GM23338 (cell line): ENCODE measurements around the gene TAF1A. TPM values are rescaled to one million over a fixed set of nuclear protein-coding genes. Genes with fewer than 3 reads are reported as not detected.

Experiments
- ATAC-seq: fragments of 200-7000 bp; cut with Tn5 transposase; 3 replicates; pipeline ENCODE4 v1.9.1; 2020
- DNase-seq: peaks from one replicate; pipeline ENCODE4 v3.0.0-alpha.2; 2015; ENCODE audit warnings: low spot score
- H2AFZ ChIP-seq: fragments of 200-600 bp; sonication (generic); 2 replicates; pipeline ENCODE4 v1.8.0; 2016; ENCODE audit warnings: antibody characterized with exemption, mild to moderate bottlenecking, moderate library complexity
- H3F3A ChIP-seq: fragments of 200-600 bp; sonication (generic); replicated peaks from 2 replicates; pipeline ENCODE4 v1.8.0; 2017; ENCODE audit warnings: antibody characterized with exemption, mixed run types, low read depth
- H3K27ac ChIP-seq: fragments of 200-600 bp; sonication (generic); 2 replicates; pipeline ENCODE4 v1.6.1; 2016; ENCODE audit warnings: low read depth
- H3K27me3 ChIP-seq: fragments of 200-600 bp; sonication (generic); 2 replicates; pipeline ENCODE4 v1.8.0; 2016; ENCODE audit warnings: mild to moderate bottlenecking, mixed run types, moderate library complexity; ENCODE audit not compliant: insufficient read depth
- H3K36me3 ChIP-seq: fragments of 200-600 bp; sonication (generic); 2 replicates; pipeline ENCODE4 v1.8.0; 2016; ENCODE audit warnings: mild to moderate bottlenecking; ENCODE audit not compliant: insufficient read depth
- H3K4me1 ChIP-seq: fragments of 200-600 bp; sonication (generic); 2 replicates; pipeline ENCODE4 v1.8.0; 2016; ENCODE audit warnings: mild to moderate bottlenecking, moderate library complexity; ENCODE audit not compliant: insufficient read depth
- H3K4me2 ChIP-seq: fragments of 200-600 bp; sonication (generic); 2 replicates; pipeline ENCODE4 v1.7.1; 2017; ENCODE audit warnings: mixed run types
- H3K4me3 ChIP-seq: fragments of 200-600 bp; sonication (generic); 2 replicates; pipeline ENCODE4 v1.6.1; 2016; ENCODE audit warnings: mixed run types
- H3K79me2 ChIP-seq: fragments of 200-600 bp; sonication (generic); replicated peaks from 2 replicates; pipeline ENCODE4 v1.8.0; 2017; ENCODE audit warnings: mild to moderate bottlenecking; ENCODE audit not compliant: insufficient read depth
- H3K9me2 ChIP-seq: fragments of 200-600 bp; sonication (generic); 2 replicates; pipeline ENCODE4 v1.8.0; 2017; ENCODE audit not compliant: insufficient read depth
- H4K20me1 ChIP-seq: fragments of 200-600 bp; sonication (generic); replicated peaks from 2 replicates; pipeline ENCODE4 v1.8.0; 2017; ENCODE audit warnings: mild to moderate bottlenecking; ENCODE audit not compliant: insufficient read depth
- H3K27ac Mint-ChIP-seq: 2 replicates; pipeline ENCODE4 v1.8.0; 2020; ENCODE audit warnings: inconsistent platforms, mild to moderate bottlenecking, moderate library complexity, mixed read lengths
- H3K27me3 Mint-ChIP-seq: 3 replicates; pipeline ENCODE4 v1.8.0; 2022; ENCODE audit warnings: low read depth, mild to moderate bottlenecking, moderate library complexity, mixed read lengths, inconsistent platforms; ENCODE audit not compliant: insufficient read depth, poor library complexity
- H3K36me3 Mint-ChIP-seq: 3 replicates; pipeline ENCODE4 v1.8.0; 2021; ENCODE audit warnings: low read depth, mild to moderate bottlenecking, inconsistent platforms, moderate library complexity, mixed read lengths
- H3K4me1 Mint-ChIP-seq: 3 replicates; pipeline ENCODE4 v1.8.0; 2020; ENCODE audit warnings: mild to moderate bottlenecking, inconsistent platforms, mixed read lengths
- H3K4me3 Mint-ChIP-seq: 3 replicates; pipeline ENCODE4 v1.8.0; 2021; ENCODE audit warnings: moderate library complexity, mild to moderate bottlenecking, inconsistent platforms, mixed read lengths
- H3K9me3 Mint-ChIP-seq: 3 replicates; pipeline ENCODE4 v1.8.0; 2020; ENCODE audit warnings: moderate library complexity, mild to moderate bottlenecking, inconsistent platforms, mixed read lengths
- CREB1 ChIP-seq: fragments of 250-450 bp; sonication (Bioruptor Pico); IDR thresholded peaks from 2 replicates; pipeline ENCODE4 v1.5.0; 2020; ENCODE audit warnings: low read depth, mild to moderate bottlenecking, moderate library complexity
- CTCF ChIP-seq, 2 experiments: fragments of 200-600 bp in 1 of 2; sonication (generic) in 1 of 2; conservative IDR thresholded peaks; 2 replicates each; pipeline versions ENCODE4 v1.5.1 to v1.6.1; 2016 to 2017; ENCODE audit warnings: antibody characterized with exemption in 2 of 2, low read depth in 2 of 2, mild to moderate bottlenecking in 2 of 2, moderate library complexity in 1 of 2
- EZH2 ChIP-seq: fragments of 200-600 bp; sonication (generic); IDR thresholded peaks from one replicate; pipeline ENCODE4 v1.8.0; 2017; ENCODE audit warnings: antibody characterized with exemption, mild to moderate bottlenecking, low read depth; ENCODE audit not compliant: unreplicated experiment
- JUNB ChIP-seq: IDR thresholded peaks from one replicate; pipeline ENCODE4 v1.6.1; 2016; ENCODE audit warnings: antibody characterized with exemption; ENCODE audit not compliant: unreplicated experiment
- NANOG ChIP-seq: IDR thresholded peaks from 2 replicates; pipeline ENCODE4 v1.6.1; 2016; ENCODE audit warnings: antibody characterized with exemption, borderline replicate concordance
- POLR2AphosphoS5 ChIP-seq: IDR thresholded peaks from 2 replicates; pipeline ENCODE4 v1.6.1; 2016; ENCODE audit warnings: antibody characterized with exemption, low read depth
- STAT1 ChIP-seq: IDR thresholded peaks from one replicate; pipeline ENCODE4 v1.6.1; 2016; ENCODE audit warnings: antibody characterized with exemption; ENCODE audit not compliant: unreplicated experiment
- ZNF114 ChIP-seq: fragments of 250-450 bp; sonication (Bioruptor Pico); IDR thresholded peaks from 2 replicates; pipeline ENCODE4 v1.5.0; 2020; ENCODE audit warnings: mild to moderate bottlenecking, moderate library complexity
- polyA plus RNA-seq: library from polyadenylated mRNA; unstranded; fragments of >200 nt; fragmentation: Nextera tagmentation; extraction: Ambion mirVana; gene quantifications from 2 replicates; pipeline ENCODE4 v1.2.1, GENCODE V29; 2016
- total RNA-seq: library from RNA; depleted of rRNA; stranded (reverse); fragments of >200 nt; shearing (Covaris generic); gene quantifications from 2 replicates; pipeline ENCODE4 v1.2.3, GENCODE V29; 2014
- TF ChIP-seq, protein P1 (sequence below): fragments of 250-450 bp; sonication (Bioruptor Pico); IDR thresholded peaks from 2 replicates; pipeline ENCODE4 v1.5.0; 2020; ENCODE audit warnings: mild to moderate bottlenecking, moderate library complexity
- TF ChIP-seq, protein P2 (sequence below): IDR thresholded peaks from 2 replicates; pipeline ENCODE4 v1.6.1; 2016; ENCODE audit warnings: antibody characterized with exemption
- TF ChIP-seq, protein P3 (sequence below): IDR thresholded peaks from one replicate; pipeline ENCODE4 v1.6.1; 2018; ENCODE audit warnings: antibody characterized with exemption; ENCODE audit not compliant: unreplicated experiment

The TAF1A gene
- total and polyA plus RNA-seq, 2 experiments from 2014 or later, result 5.5 to 13.3 TPM

- H3F3A ChIP-seq, result no peaks in the 10 kb centered on the region
- DNase-seq, result no peak
- H3K27me3 Mint-ChIP-seq, result peaks cover 4% of the 10 kb centered on the region
- peak overlapping the region; percentile 63; the same call in 1 of the 2 replicates for H2AFZ ChIP-seq
- no peak for ATAC-seq
- H4K20me1 ChIP-seq, result no peaks in the 10 kb centered on the region
- H3K36me3 Mint-ChIP-seq, result no peaks in the 10 kb centered on the region
- TF ChIP-seq NANOG (no peak), JUNB (no peak), STAT1 (no peak), EZH2 (no peak), POLR2AphosphoS5 (no peak), CTCF (conservative IDR thresholded peaks at IDR 0.05; ENCODE audit: low read depth in 2 of 2) (no peak), ZNF114 (CRISPR knock-in tag) (no peak), CREB1 (CRISPR knock-in tag) (no peak)
- TF ChIP-seq, protein P1, sequence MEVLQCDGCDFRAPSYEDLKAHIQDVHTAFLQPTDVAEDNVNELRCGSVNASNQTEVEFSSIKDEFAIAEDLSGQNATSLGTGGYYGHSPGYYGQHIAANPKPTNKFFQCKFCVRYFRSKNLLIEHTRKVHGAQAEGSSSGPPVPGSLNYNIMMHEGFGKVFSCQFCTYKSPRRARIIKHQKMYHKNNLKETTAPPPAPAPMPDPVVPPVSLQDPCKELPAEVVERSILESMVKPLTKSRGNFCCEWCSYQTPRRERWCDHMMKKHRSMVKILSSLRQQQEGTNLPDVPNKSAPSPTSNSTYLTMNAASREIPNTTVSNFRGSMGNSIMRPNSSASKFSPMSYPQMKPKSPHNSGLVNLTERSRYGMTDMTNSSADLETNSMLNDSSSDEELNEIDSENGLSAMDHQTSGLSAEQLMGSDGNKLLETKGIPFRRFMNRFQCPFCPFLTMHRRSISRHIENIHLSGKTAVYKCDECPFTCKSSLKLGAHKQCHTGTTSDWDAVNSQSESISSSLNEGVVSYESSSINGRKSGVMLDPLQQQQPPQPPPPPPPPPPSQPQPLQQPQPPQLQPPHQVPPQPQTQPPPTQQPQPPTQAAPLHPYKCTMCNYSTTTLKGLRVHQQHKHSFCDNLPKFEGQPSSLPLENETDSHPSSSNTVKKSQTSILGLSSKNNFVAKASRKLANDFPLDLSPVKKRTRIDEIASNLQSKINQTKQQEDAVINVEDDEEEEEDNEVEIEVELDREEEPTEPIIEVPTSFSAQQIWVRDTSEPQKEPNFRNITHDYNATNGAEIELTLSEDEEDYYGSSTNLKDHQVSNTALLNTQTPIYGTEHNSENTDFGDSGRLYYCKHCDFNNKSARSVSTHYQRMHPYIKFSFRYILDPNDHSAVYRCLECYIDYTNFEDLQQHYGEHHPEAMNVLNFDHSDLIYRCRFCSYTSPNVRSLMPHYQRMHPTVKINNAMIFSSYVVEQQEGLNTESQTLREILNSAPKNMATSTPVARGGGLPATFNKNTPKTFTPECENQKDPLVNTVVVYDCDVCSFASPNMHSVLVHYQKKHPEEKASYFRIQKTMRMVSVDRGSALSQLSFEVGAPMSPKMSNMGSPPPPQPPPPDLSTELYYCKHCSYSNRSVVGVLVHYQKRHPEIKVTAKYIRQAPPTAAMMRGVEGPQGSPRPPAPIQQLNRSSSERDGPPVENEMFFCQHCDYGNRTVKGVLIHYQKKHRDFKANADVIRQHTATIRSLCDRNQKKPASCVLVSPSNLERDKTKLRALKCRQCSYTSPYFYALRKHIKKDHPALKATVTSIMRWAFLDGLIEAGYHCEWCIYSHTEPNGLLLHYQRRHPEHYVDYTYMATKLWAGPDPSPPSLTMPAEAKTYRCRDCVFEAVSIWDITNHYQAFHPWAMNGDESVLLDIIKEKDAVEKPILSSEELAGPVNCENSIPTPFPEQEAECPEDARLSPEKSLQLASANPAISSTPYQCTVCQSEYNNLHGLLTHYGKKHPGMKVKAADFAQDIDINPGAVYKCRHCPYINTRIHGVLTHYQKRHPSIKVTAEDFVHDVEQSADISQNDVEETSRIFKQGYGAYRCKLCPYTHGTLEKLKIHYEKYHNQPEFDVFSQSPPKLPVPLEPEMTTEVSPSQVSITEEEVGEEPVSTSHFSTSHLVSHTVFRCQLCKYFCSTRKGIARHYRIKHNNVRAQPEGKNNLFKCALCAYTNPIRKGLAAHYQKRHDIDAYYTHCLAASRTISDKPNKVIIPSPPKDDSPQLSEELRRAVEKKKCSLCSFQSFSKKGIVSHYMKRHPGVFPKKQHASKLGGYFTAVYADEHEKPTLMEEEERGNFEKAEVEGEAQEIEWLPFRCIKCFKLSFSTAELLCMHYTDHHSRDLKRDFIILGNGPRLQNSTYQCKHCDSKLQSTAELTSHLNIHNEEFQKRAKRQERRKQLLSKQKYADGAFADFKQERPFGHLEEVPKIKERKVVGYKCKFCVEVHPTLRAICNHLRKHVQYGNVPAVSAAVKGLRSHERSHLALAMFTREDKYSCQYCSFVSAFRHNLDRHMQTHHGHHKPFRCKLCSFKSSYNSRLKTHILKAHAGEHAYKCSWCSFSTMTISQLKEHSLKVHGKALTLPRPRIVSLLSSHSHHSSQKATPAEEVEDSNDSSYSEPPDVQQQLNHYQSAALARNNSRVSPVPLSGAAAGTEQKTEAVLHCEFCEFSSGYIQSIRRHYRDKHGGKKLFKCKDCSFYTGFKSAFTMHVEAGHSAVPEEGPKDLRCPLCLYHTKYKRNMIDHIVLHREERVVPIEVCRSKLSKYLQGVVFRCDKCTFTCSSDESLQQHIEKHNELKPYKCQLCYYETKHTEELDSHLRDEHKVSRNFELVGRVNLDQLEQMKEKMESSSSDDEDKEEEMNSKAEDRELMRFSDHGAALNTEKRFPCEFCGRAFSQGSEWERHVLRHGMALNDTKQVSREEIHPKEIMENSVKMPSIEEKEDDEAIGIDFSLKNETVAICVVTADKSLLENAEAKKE (CRISPR knock-in tag), result no peak
- TF ChIP-seq, protein P2, sequence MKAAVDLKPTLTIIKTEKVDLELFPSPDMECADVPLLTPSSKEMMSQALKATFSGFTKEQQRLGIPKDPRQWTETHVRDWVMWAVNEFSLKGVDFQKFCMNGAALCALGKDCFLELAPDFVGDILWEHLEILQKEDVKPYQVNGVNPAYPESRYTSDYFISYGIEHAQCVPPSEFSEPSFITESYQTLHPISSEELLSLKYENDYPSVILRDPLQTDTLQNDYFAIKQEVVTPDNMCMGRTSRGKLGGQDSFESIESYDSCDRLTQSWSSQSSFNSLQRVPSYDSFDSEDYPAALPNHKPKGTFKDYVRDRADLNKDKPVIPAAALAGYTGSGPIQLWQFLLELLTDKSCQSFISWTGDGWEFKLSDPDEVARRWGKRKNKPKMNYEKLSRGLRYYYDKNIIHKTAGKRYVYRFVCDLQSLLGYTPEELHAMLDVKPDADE, result no peak
- TF ChIP-seq, protein P3, sequence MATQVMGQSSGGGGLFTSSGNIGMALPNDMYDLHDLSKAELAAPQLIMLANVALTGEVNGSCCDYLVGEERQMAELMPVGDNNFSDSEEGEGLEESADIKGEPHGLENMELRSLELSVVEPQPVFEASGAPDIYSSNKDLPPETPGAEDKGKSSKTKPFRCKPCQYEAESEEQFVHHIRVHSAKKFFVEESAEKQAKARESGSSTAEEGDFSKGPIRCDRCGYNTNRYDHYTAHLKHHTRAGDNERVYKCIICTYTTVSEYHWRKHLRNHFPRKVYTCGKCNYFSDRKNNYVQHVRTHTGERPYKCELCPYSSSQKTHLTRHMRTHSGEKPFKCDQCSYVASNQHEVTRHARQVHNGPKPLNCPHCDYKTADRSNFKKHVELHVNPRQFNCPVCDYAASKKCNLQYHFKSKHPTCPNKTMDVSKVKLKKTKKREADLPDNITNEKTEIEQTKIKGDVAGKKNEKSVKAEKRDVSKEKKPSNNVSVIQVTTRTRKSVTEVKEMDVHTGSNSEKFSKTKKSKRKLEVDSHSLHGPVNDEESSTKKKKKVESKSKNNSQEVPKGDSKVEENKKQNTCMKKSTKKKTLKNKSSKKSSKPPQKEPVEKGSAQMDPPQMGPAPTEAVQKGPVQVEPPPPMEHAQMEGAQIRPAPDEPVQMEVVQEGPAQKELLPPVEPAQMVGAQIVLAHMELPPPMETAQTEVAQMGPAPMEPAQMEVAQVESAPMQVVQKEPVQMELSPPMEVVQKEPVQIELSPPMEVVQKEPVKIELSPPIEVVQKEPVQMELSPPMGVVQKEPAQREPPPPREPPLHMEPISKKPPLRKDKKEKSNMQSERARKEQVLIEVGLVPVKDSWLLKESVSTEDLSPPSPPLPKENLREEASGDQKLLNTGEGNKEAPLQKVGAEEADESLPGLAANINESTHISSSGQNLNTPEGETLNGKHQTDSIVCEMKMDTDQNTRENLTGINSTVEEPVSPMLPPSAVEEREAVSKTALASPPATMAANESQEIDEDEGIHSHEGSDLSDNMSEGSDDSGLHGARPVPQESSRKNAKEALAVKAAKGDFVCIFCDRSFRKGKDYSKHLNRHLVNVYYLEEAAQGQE, result no peak
- no peak overlapping the region for H3K4me2 ChIP-seq
- no peaks in the 10 kb centered on the region for H3K9me2 ChIP-seq
- no peaks in the 10 kb centered on the region for H3K9me3 Mint-ChIP-seq
- no peaks in the 10 kb centered on the region for H3K4me1 Mint-ChIP-seq
- no peaks in the 10 kb centered on the region for H3K36me3 ChIP-seq
- no peaks in the 10 kb centered on the region for H3K79me2 ChIP-seq
- no peak overlapping the region for H3K4me3 Mint-ChIP-seq
- H3K4me1 ChIP-seq, result no peaks in the 10 kb centered on the region
- H3K27ac ChIP-seq, result no peak overlapping the region
- no peak overlapping the region for H3K4me3 ChIP-seq
- no peak overlapping the region for H3K27ac Mint-ChIP-seq
- no peaks in the 10 kb centered on the region for H3K27me3 ChIP-seq
These were observed 67.4 kb downstream of the TAF1A start for GRCh38 chr1:222522105-222522915.
